ENCODE measurements around the gene ITPRIPL1. TPM values are rescaled to one million over a fixed set of nuclear protein-coding genes. Genes with fewer than 3 reads are reported as not detected.

The ITPRIPL1 gene
- polyA plus RNA-seq, 1 of the 3 experiments (the other 2 are of a cell fraction), result 5.0 TPM

DNA sequence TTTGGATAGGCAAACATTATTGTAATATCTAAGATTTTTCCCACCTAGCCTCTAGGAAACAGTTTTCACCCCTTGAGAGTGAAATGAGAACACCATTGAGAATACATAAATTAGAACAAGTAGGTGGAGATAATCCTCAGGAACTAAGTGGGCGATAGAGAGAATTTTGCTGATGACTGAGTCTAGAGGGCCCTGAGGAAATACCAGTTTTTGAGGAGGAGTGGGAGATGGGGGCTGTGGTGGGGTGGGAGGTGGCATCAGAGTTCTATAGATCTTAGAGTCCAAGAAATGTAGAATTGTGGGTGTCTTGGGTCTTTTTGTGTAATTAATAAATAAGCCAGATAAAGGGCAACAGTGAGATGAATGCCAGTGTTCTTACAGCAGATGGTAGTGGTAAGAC, 22.3 kb downstream of the ITPRIPL1 start:
- H3K27ac ChIP-seq (ENCODE audit: low read depth in 2 of 2, low read length in 1 of 2), result no peak overlapping the region
- POLR2A ChIA-PET, result no interaction called here
- H3K4me1 ChIP-seq (ENCODE audit: control insufficient read depth in 1 of 2, insufficient read depth in 2 of 2, low read depth in 1 of 2, low read length in 1 of 2), result peaks cover 0 to 10% of the 10 kb centered on the region in 2 experiments; a peak in 2 of 4 replicates
- H3K9ac ChIP-seq, result no peak overlapping the region
- CTCF ChIA-PET, result no interaction called here
- no peak overlapping the region for H3K4me3 ChIP-seq (ENCODE audit: low read depth in 2 of 2, low read length in 1 of 2)
- H3K9me3 ChIP-seq, result no peaks in the 10 kb centered on the region
- peaks cover 5% of the 10 kb centered on the region for H3F3A ChIP-seq (replicated peaks; ENCODE audit: insufficient read depth)
- 92% methylated on average over 1 of the region's 1 CpG for WGBS (ENCODE audit: low lambda C conversion rate)
- no peaks in the 10 kb centered on the region for H4K20me1 ChIP-seq (ENCODE audit: insufficient read depth)
- no peak overlapping the region for H2AFZ ChIP-seq (ENCODE audit: low read depth)
- no peaks in the 10 kb centered on the region for H3K9me2 ChIP-seq
- H3K27me3 ChIP-seq (ENCODE audit: insufficient read depth), result no peaks in the 10 kb centered on the region
- H3K79me2 ChIP-seq (ENCODE audit: insufficient read depth), result peaks cover 18% of the 10 kb centered on the region
- TF ChIP-seq FOXJ3 (CRISPR knock-in tag; IDR thresholded peaks at IDR 0.05), result no peak
- TF ChIP-seq RAD21 (IDR thresholded peaks at IDR 0.05; ENCODE audit: low read length), result no peak
- TF ChIP-seq JUND (IDR thresholded peaks at IDR 0.05), result no peak
- TF ChIP-seq NRF1 (IDR thresholded peaks at IDR 0.05; ENCODE audit: low read depth, low read length), result no peak
- TF ChIP-seq CHD2 (IDR thresholded peaks at IDR 0.05; ENCODE audit: low read length, partially characterized antibody), result no peak
- no peak for TF ChIP-seq SIN3A (IDR thresholded peaks at IDR 0.05; ENCODE audit: borderline replicate concordance, low read depth, low read length)
- TF ChIP-seq, protein P1, sequence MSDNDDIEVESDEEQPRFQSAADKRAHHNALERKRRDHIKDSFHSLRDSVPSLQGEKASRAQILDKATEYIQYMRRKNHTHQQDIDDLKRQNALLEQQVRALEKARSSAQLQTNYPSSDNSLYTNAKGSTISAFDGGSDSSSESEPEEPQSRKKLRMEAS (IDR thresholded peaks at IDR 0.05; ENCODE audit: low read depth), result no peak
- TF ChIP-seq TCF12 (IDR thresholded peaks at IDR 0.05), result no peak
- TF ChIP-seq CTCF (IDR thresholded peaks at IDR 0.05), result no peak
- TF ChIP-seq ELF1 (IDR thresholded peaks at IDR 0.05), result no peak
- TF ChIP-seq MXI1 (IDR thresholded peaks at IDR 0.05; ENCODE audit: low read depth, low read length), result no peak
- TF ChIP-seq MEF2A (IDR thresholded peaks at IDR 0.05; ENCODE audit: borderline replicate concordance, low read depth), result no peak
- no peak for TF ChIP-seq YY1 (IDR thresholded peaks at IDR 0.05; ENCODE audit: low read depth)
- DNase-seq, result no peak
- H3K4me2 ChIP-seq, result no peak overlapping the region
- peaks cover 13 to 33% of the 10 kb centered on the region in 2 experiments for H3K36me3 ChIP-seq (replicated peaks in 1 of 2; ENCODE audit: control insufficient read depth in 1 of 2, insufficient read depth in 2 of 2, low read length in 1 of 2)

DNA sequence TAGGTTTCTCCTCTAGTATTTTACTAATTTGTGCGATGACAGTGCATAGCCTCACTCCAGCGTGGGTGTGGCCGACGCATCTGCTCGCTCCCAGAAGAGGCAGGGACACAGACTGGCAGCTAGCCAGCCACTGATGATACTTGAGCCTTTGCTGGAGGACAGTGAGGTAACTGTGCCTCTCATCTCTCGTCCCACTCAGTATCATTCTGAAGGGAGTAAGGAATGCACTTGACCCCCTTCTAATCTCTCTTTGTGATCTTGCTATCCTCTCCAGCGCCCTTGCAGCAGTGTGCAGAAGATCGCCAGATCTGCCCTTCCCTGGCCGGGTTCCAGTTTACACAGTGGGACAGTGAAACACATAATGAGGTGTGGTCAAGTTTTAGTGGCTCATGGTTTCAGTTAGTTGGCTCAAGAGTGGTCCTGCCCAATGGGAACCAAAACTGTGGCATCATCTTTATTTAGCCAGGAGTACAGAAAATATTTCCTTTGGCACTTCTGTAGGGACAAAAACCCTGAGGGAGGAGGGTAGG, 28.0 kb downstream of the ITPRIPL1 start:
- no peaks in the 10 kb centered on the region for H3K9me3 ChIP-seq
- no peaks in the 10 kb centered on the region for H3K27me3 ChIP-seq (ENCODE audit: insufficient read depth)
- peaks cover 7 to 20% of the 10 kb centered on the region in 2 experiments for H3K36me3 ChIP-seq (replicated peaks in 1 of 2; ENCODE audit: control insufficient read depth in 1 of 2, insufficient read depth in 2 of 2, low read length in 1 of 2)
- ChIA-PET CTCF (no interaction called here), POLR2A (interaction anchor here (1.0 kb wide), 1 partner anchor 17 kb away, joined by 3 read pairs; no protein-coding TSS in a partner anchor)
- H2AFZ ChIP-seq (ENCODE audit: low read depth), result peak overlapping the region; percentile 22
- WGBS (ENCODE audit: low lambda C conversion rate), result 17% methylated on average over 9 of the region's 9 CpGs
- H3K4me1 ChIP-seq (ENCODE audit: control insufficient read depth in 1 of 2, insufficient read depth in 2 of 2, low read depth in 1 of 2, low read length in 1 of 2), result peaks cover 10 to 19% of the 10 kb centered on the region in 2 experiments; a peak in 2 of 4 replicates
- peak; percentile 30 for DNase-seq
- H3K27ac ChIP-seq (ENCODE audit: low read depth in 2 of 2, low read length in 1 of 2), result peak overlapping the region; percentile 78 to 96
- peaks cover 4% of the 10 kb centered on the region; the same call in 1 of the 2 replicates for H4K20me1 ChIP-seq (ENCODE audit: insufficient read depth)
- peak overlapping the region; percentile 74 for H3K4me2 ChIP-seq
- H3K79me2 ChIP-seq (ENCODE audit: insufficient read depth), result peaks cover 8% of the 10 kb centered on the region; the same call in 1 of the 2 replicates
- peak overlapping the region; percentile 41 for H3K9ac ChIP-seq
- no peak for TF ChIP-seq FOXM1 (IDR thresholded peaks at IDR 0.05; ENCODE audit: low read depth)
- TF ChIP-seq TCF12 (IDR thresholded peaks at IDR 0.05), result peak; percentile 52; the same call in 1 of the 2 replicates
- TF ChIP-seq, protein P2, sequence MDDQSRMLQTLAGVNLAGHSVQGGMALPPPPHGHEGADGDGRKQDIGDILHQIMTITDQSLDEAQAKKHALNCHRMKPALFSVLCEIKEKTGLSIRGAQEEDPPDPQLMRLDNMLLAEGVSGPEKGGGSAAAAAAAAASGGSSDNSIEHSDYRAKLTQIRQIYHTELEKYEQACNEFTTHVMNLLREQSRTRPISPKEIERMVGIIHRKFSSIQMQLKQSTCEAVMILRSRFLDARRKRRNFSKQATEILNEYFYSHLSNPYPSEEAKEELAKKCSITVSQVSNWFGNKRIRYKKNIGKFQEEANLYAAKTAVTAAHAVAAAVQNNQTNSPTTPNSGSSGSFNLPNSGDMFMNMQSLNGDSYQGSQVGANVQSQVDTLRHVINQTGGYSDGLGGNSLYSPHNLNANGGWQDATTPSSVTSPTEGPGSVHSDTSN (IDR thresholded peaks at IDR 0.05), result no peak
- TF ChIP-seq, protein P1 (IDR thresholded peaks at IDR 0.05; ENCODE audit: low read depth), result peak; percentile 52; the same call in 1 of the 2 replicates
- peak; percentile 90 for TF ChIP-seq NFIC (IDR thresholded peaks at IDR 0.05; ENCODE audit: borderline replicate concordance)
- TF ChIP-seq EP300 (IDR thresholded peaks at IDR 0.05; ENCODE audit: borderline replicate concordance in 1 of 2, low read depth in 1 of 2, low read length in 1 of 2), result no peak
- TF ChIP-seq EZH2phosphoT487 (IDR thresholded peaks at IDR 0.05; ENCODE audit: borderline replicate concordance, low read depth), result no peak
- H3F3A ChIP-seq (replicated peaks; ENCODE audit: insufficient read depth), result peaks cover 15% of the 10 kb centered on the region
- no peaks in the 10 kb centered on the region for H3K9me2 ChIP-seq
- H3K4me3 ChIP-seq (ENCODE audit: low read depth in 2 of 2, low read length in 1 of 2), result peak overlapping the region; percentile 23 to 25; a peak in 3 of 4 replicates
